ENCODE measurements around the gene MEF2A. TPM values are rescaled to one million over a fixed set of nuclear protein-coding genes. Genes with fewer than 3 reads are reported as not detected.

Gene MEF2A
- total RNA-seq, 1 donor = 15.1 TPM

DNA sequence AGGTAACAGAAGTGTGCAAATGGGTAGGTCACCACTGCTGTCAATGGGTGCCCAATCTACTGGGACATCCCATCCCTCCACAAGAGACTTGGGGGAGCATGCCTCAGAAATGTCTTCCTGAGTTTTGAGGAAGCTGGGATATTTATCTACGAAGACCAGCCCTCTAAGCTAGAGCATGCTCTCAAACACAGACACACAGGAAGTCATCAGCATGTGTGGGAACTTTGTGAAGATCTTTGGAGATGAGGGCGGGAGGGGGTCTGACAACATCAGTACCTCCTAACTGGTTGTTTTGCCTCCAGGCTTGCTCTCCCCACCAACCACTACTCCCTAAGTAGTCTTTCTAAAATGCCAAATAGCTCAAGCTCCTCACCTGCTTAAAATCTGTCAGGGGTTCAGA lies 3.5 kb upstream of the MEF2A start:
- peak in 2 of 3 donors; percentile 31 to 64 for DNase-seq (ENCODE audit: low read depth in 2 of 3, low spot score in 2 of 3)

GRCh38 chr15:99564221-99565048 lies 1.3 kb upstream of the MEF2A start:
- peak in 2 of 3 donors; percentile 18 to 53 for DNase-seq (ENCODE audit: low read depth in 2 of 3, low spot score in 2 of 3)

- no peak for DNase-seq (ENCODE audit: low read depth in 2 of 3, low spot score in 2 of 3)
Measured at GRCh38 chr15:99565049-99565298, 810 bp upstream of the MEF2A start.

DNA sequence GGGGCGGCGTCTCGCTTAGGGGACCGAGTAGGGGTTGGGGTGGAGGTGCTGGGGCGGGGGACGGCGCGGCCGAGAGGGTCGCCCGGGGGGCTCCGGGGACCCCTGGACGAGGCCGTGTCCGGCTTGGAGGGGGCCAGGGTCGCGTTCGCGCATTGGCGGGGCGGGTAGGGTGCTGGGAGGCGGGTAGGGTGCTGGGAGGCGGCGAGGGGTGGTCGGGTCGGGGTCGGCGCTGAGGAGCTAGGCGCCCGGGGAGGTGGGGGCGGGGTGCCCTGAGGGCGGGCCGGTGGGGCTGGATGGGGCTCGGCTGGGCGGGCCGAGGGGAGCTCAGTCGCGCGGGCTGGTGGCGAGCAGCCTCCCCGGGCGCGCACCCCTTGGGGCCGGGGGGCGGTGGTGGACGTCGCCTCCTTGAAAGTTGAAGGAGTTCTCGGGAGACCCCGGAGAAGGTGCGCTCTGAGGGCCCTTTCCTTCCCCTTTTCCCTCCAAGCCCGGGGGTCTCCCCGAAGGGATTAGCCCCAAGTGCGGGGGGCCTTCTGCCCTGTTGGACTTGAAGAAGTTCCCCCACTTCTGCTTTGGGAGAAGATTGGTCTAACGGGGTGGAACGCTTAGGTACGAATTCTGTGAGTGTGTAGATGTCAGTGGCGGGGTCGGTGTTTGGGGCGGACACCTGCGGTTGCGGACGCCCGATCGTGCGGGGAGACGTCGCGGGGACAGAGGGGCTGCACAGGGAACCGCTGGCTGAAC lies 543 bp downstream of the MEF2A start:
- peak in 2 of 3 donors; percentile 29 to 48 for DNase-seq (ENCODE audit: low read depth in 2 of 3, low spot score in 2 of 3)

- DNase-seq (ENCODE audit: low read depth in 2 of 3, low spot score in 2 of 3) = no peak
Measured at GRCh38 chr15:99568625-99569352, 3.0 kb downstream of the MEF2A start.

DNA sequence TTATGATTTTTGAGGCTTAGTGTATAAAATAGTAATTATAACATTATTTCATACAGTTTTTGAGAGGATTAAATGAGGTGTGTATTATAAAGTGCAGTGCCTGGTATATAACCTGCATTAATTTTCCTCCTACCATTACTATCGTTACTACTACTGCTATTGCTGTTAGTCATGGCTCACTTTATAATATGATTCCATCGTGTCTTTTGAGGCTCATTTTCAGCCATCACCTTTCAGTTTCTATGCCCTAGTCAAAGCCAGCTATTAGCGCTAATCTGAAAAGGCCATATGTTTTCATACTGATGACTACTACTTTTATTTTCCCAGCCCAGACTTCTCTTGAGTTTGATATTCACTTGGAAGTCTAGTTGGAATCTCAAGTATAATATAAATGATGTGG lies 5.5 kb downstream of the MEF2A start:
- DNase-seq (ENCODE audit: low read depth in 2 of 3, low spot score in 2 of 3) = no peak

DNA sequence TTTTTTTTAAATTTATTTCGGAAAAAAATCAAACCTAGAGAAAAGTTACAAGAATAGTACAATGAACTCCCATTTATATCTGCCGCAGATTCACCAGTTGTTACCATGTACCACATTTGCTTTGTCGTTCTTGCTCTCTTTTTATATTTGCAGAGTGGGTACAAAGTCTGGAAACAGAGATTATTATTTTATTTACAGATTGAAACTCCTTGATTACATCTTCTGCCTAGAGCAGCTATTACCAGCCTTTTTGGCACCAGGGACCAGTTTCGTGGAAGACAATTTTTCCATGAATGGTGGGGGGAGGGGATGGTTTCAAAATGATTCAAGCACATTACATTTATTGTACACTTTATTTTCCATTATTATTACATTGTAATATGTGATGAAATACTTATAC lies 8.3 kb downstream of the MEF2A start:
- no peak for DNase-seq (ENCODE audit: low read depth in 2 of 3, low spot score in 2 of 3)

DNA sequence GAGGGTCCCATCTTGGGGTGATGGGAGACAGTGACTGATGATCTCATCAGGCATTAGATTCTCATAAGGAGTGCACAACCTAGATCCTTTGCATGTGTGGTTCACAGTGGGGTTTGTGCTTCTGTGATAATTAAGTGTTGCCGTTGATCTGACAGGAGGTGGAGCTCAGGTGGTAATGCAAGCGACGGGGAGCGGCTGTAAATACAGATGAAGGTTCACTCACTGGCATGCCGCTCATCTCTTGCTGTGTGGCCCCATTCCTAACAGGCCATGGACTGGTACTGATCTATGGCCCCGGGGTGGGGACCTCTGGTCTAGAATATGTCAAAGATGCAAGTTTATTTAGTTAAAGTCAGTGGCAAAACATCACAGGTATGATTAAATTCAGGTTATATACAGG lies 8.7 kb downstream of the MEF2A start:
- no peak for DNase-seq (ENCODE audit: low read depth in 2 of 3, low spot score in 2 of 3)

- DNase-seq (ENCODE audit: low read depth in 2 of 3, low spot score in 2 of 3) = no peak
Measured at GRCh38 chr15:99578809-99579208, 13.0 kb downstream of the MEF2A start.

- no peak for DNase-seq (ENCODE audit: low read depth in 2 of 3, low spot score in 2 of 3)
Measured at GRCh38 chr15:99580076-99580475, 14.3 kb downstream of the MEF2A start.

DNA sequence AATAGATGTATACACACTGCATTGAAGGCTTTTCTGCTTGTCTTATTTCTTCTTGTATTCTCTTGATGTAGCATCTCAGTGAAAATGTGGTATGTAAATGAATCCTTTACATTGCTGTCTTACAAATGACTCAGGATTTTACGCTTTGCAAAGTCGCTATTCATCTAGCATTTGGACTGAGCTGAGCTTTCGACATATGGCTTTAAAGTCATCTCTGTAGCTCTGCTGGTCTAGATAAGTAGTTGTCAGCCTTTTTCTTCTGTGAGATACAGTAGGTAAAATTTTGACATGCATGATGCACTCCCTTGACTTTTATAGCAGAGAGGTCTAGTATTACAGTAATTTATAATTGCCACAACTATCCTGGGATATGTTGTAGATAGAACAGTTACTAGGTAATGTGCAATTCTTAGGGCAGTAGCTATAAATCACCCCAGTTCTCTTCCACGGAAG lies 16.8 kb downstream of the MEF2A start:
- no peak for DNase-seq (ENCODE audit: low read depth in 2 of 3, low spot score in 2 of 3)

DNA sequence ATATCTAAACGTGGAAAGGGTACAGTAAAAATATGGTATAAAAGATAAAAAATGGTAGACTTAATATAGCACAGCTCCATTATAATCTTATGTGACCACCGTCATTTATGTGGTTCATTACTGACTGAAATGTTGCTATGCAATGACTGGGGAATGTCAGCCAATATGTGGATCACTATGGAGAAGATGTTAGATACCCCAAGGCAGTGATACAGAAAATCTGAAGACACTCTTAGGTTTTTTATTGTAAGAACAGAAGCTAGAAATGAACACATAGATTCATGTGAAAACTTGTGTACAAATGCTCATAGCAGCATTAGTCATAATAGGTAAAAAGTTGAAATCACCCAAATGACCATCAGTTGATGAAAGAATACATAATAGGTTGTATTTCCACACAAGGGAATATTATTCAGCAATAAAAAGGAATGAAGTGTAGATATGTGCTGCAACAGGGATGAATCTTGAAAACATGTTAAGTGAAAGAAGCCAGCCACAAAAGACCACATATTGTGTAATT lies 18.4 kb downstream of the MEF2A start:
- DNase-seq (ENCODE audit: low read depth in 2 of 3, low spot score in 2 of 3) = no peak

DNA sequence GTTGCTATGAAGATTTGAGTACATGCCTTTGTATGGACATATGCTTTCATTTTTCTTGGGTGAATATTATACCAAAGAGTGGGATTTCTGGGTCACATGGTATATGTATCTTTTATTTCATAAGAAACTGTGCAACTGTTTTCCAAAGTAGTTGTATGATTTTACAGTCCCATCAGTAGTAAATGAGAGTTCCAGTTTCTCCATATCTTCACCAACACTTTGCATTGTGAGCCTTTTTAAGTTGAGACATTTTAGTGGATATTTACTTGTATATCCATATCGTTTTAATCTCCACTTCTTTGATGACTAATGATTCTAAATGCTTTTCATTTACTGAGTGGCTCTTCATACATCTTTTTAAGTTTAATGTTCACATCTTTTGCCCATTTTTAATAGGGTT lies 20.3 kb downstream of the MEF2A start:
- no peak for DNase-seq (ENCODE audit: low read depth in 2 of 3, low spot score in 2 of 3)

DNA sequence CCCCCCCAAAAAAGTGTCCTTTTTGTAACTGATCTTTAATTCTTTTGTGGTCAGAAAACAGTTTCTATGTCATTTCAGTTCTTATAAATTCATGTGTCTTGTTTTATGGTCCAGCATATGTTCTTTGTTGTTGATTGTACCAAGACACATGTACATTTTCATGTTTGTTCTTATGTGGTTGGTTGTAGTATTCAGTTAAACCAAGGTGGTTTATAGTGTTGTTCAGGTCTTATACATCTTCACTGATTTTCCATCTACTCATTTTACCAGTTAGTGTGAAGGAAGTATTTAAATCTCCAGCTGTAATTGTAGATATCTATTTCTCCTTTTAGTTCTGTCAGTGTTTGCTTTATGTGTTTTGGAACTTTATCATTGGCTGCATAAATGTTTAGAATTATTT lies 24.0 kb downstream of the MEF2A start:
- DNase-seq (ENCODE audit: low read depth in 2 of 3, low spot score in 2 of 3) = no peak

GRCh38 chr15:99590913-99591646 lies 25.3 kb downstream of the MEF2A start:
- no peak for DNase-seq (ENCODE audit: low read depth in 2 of 3, low spot score in 2 of 3)

DNA sequence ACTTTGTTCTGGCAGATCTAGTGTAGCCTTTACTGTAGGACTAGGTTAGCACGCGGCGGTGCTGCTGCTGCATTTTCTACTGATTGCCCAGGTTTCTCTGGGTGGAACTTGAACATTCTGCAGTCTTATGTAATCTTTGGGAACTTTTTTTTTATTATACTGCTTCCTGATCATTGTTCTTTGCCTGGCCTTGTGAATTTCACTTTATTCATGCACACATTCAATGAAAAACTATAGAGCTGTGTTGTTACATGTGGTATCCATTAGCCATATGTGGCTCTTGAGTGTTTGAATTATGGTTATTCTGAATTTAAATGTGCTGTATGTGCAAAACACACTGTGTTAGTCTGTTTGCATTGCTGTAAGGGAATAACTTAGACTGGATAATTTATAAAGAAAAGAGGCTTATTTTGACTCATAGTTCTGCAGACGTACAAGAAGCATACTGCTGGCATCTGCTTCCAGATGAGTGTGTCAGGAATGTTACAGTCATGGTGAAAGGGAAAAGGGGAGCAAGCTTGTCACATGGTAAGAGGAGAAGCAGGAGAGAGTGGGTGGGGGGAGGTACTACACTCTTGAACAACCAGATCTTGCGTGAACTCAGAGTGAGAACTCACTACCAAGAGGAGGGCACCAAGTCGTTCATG lies 26.5 kb downstream of the MEF2A start:
- DNase-seq (ENCODE audit: low read depth in 2 of 3, low spot score in 2 of 3) = no peak

DNA sequence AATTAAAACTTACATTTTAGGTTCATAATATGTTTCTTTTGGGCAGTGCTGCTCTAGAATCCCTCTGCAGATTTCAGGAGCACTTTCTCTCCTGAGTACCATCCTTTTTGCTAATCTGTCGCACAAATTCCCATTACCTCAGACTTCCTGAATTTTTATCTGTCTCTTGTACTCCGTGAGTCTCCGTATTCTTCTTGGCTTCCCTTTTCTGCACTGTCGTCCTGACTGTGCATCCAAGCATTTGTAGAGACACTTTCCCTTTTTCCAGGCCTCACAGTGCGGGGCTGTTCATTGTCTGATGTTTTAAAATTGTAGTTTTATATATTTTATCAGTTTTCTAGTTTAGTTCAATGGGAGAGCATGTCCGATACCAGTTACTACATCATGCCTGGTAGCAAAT lies 27.3 kb downstream of the MEF2A start:
- DNase-seq (ENCODE audit: low read depth in 2 of 3, low spot score in 2 of 3) = no peak

GRCh38 chr15:99594916-99595315 lies 29.1 kb downstream of the MEF2A start:
- no peak for DNase-seq (ENCODE audit: low read depth in 2 of 3, low spot score in 2 of 3)

GRCh38 chr15:99598296-99598695 lies 32.5 kb downstream of the MEF2A start:
- DNase-seq (ENCODE audit: low read depth in 2 of 3, low spot score in 2 of 3) = no peak

GRCh38 chr15:99603828-99604227 lies 38.0 kb downstream of the MEF2A start:
- no peak for DNase-seq (ENCODE audit: low read depth in 2 of 3, low spot score in 2 of 3)
